NB4 (cell line): ENCODE data around the gene MAP2K6.
A peak's percentile ranks its signal among the peaks of the same experiment; 100 is the strongest.

Experiments
- DNase-seq: peaks from one replicate; pipeline ENCODE4 v3.0.0; 2010; ENCODE audit warnings: low read depth
- H3K4me3 ChIP-seq: one replicate; pipeline ENCODE4 v1.5.1; 2011; ENCODE audit warnings: mild to moderate bottlenecking, low read depth, low read length, moderate library complexity
- CTCF ChIP-seq: IDR thresholded peaks from one replicate; pipeline ENCODE4 v1.5.1; 2012; ENCODE audit warnings: low read depth, low read length
- MYC ChIP-seq: IDR thresholded peaks from 2 replicates; pipeline ENCODE4 v1.6.1; 2011; ENCODE audit warnings: low read depth, low read length
- POLR2A ChIP-seq: IDR thresholded peaks from 2 replicates; pipeline ENCODE4 v1.6.1; 2011; ENCODE audit warnings: mild to moderate bottlenecking; ENCODE audit not compliant: insufficient read length; ENCODE audit errors: extremely low read depth
- TF ChIP-seq, protein P1 (sequence below): IDR thresholded peaks from 2 replicates; pipeline ENCODE4 v1.6.1; 2011; ENCODE audit warnings: low read depth, low read length

The MAP2K6 gene

GRCh38 chr17:69512946-69513345, 98.4 kb downstream of the MAP2K6 start:
- H3K4me3 ChIP-seq = no peak overlapping the region
- TF ChIP-seq MYC (no peak), POLR2A (no peak), CTCF (no peak)
- TF ChIP-seq, protein P1, sequence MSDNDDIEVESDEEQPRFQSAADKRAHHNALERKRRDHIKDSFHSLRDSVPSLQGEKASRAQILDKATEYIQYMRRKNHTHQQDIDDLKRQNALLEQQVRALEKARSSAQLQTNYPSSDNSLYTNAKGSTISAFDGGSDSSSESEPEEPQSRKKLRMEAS = no peak
- DNase-seq = no peak

DNA sequence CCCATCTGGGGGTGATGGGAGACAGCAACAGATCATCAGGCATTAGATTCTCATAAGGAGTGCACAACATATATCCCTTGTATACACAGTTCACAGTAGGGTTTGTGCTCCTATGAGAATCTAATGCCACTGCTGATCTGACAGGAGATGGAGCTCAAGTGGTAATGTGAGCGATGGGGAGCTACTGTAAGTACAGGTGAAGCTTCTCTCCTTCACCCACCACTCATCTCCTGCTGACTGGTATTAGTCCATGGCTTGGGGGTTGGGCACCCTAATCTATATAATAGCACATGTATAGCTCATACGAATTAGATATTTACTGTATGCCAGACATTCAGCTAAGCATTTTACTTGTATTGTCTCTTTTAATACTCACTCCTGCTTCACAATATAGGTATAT, 101.7 kb downstream of the MAP2K6 start:
- H3K4me3 ChIP-seq = no peak overlapping the region
- TF ChIP-seq POLR2A (no peak), MYC (no peak), CTCF (no peak)
- TF ChIP-seq, protein P1 = no peak
- DNase-seq = no peak

DNA sequence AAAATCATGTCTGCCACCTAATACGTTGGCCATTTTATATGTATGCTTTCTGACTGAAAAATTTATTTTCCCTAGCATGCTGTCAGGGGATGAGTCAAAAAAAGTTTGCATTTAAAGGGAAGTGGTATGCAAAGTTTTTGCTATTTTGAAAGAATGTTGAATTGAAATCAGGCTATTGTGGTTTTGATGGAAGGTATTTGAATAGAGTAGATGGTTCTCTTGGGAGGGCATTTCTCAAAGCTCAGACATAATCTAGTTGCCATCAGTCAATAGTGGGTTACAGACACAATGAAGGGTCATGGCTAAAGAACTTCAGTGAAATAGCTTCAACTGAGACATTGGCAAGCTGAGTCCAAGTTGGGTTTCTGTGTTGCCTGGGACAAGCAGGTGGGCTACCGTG, 102.4 kb downstream of the MAP2K6 start:
- no peak for TF ChIP-seq CTCF
- TF ChIP-seq POLR2A = no peak
- no peak for TF ChIP-seq MYC
- TF ChIP-seq, protein P1 = no peak
- no peak overlapping the region for H3K4me3 ChIP-seq
- no peak for DNase-seq

- TF ChIP-seq MYC (no peak), CTCF (no peak), POLR2A (no peak)
- TF ChIP-seq, protein P1 = no peak
- no peak for DNase-seq
- H3K4me3 ChIP-seq = no peak overlapping the region
Observed at GRCh38 chr17:69518951-69519350, 104.5 kb downstream of the MAP2K6 start.

DNA sequence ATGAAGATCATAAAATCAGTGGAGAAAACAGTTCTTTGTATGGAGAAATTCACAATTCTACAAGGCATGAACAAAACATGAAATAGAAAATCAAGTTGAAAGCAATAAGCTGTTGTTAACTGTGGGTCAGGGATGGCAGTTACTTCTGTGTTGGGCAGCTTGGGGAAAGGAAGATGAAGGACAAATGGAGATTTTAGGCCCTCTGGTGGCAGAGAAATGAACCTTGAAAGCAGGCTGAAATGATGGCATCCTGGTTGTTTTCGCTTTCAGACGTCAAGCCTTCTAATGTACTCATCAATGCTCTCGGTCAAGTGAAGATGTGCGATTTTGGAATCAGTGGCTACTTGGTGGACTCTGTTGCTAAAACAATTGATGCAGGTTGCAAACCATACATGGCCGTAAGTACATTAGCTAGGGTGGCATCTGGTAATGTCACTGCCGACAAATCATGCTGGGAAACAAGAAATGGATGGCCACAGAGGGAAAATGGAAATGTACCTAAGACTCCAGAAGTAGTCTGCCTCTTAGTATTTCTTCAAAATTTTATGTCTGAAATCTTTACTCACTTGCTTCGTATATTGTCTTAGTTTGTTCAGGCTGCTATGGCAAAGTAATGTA, 108.9 kb downstream of the MAP2K6 start:
- DNase-seq = peak; percentile 44
- no peak overlapping the region for H3K4me3 ChIP-seq
- TF ChIP-seq, protein P1 = no peak
- peak; percentile 50 for TF ChIP-seq CTCF
- TF ChIP-seq POLR2A = no peak
- no peak for TF ChIP-seq MYC

GRCh38 chr17:69524854-69525253, 110.4 kb downstream of the MAP2K6 start:
- TF ChIP-seq POLR2A = no peak
- TF ChIP-seq, protein P1 = no peak
- no peak for TF ChIP-seq CTCF
- no peak for TF ChIP-seq MYC
- peak; percentile 4 for DNase-seq
- no peak overlapping the region for H3K4me3 ChIP-seq
